Stimulated activated CD4-positive, alpha-beta T cell treated with anti-CD3 and anti-CD28 coated beads, Interleukin-12 subunit alpha, Interleukin-12 subunit beta, amount 100 ng/mL, for 48 hours (primary cell): ENCODE data around the gene SORBS2.

Source experiments
- DNase-seq, 3 donors: peaks; one replicate each; pipeline ENCODE4 v3.0.0-alpha.2; 2020; ENCODE audit warnings: low read depth in 2 of 3, low spot score in 1 of 3

The SORBS2 gene

GRCh38 chr4:185640811-185641675 is 171.0 kb downstream of the SORBS2 start:
- DNase-seq = no peak

- DNase-seq = no peak
Measured at GRCh38 chr4:185638548-185639301, 173.3 kb downstream of the SORBS2 start.

- no peak for DNase-seq
Measured at GRCh38 chr4:185638093-185638492, 173.9 kb downstream of the SORBS2 start.

GRCh38 chr4:185637163-185637875 is 174.7 kb downstream of the SORBS2 start:
- DNase-seq = no peak

GRCh38 chr4:185634066-185634652 is 177.8 kb downstream of the SORBS2 start:
- DNase-seq = peak in 1 of 3 donors; percentile 5

GRCh38 chr4:185626798-185627197 is 185.2 kb downstream of the SORBS2 start:
- no peak for DNase-seq

GRCh38 chr4:185625503-185625902 is 186.5 kb downstream of the SORBS2 start:
- no peak for DNase-seq

- DNase-seq = no peak
Measured at GRCh38 chr4:185624259-185624589, 187.8 kb downstream of the SORBS2 start.

- no peak for DNase-seq
Measured at GRCh38 chr4:185623444-185624258, 188.3 kb downstream of the SORBS2 start.

GRCh38 chr4:185608185-185608584 is 203.8 kb downstream of the SORBS2 start:
- no peak for DNase-seq

- no peak for DNase-seq
Measured at GRCh38 chr4:185602397-185602796, 209.6 kb downstream of the SORBS2 start.

- no peak for DNase-seq
Measured at GRCh38 chr4:185600801-185601434, 211.1 kb downstream of the SORBS2 start.

GRCh38 chr4:185599553-185600243 is 212.3 kb downstream of the SORBS2 start:
- DNase-seq = no peak

GRCh38 chr4:185598846-185599552 is 213.0 kb downstream of the SORBS2 start:
- no peak for DNase-seq

- DNase-seq = peak; percentile 42 to 60 (median 52)
Measured at GRCh38 chr4:185597532-185598188, 214.3 kb downstream of the SORBS2 start.

GRCh38 chr4:185592845-185593488 is 219.0 kb downstream of the SORBS2 start:
- DNase-seq = no peak

- DNase-seq = no peak
Measured at GRCh38 chr4:185592438-185592837, 219.6 kb downstream of the SORBS2 start.

- no peak for DNase-seq
Measured at GRCh38 chr4:185591679-185592141, 220.3 kb downstream of the SORBS2 start.
